Measurements from ENCODE around the gene ACACB.
A peak's percentile ranks its signal among the peaks of the same experiment; 100 is the strongest.

ACACB gene

DNA sequence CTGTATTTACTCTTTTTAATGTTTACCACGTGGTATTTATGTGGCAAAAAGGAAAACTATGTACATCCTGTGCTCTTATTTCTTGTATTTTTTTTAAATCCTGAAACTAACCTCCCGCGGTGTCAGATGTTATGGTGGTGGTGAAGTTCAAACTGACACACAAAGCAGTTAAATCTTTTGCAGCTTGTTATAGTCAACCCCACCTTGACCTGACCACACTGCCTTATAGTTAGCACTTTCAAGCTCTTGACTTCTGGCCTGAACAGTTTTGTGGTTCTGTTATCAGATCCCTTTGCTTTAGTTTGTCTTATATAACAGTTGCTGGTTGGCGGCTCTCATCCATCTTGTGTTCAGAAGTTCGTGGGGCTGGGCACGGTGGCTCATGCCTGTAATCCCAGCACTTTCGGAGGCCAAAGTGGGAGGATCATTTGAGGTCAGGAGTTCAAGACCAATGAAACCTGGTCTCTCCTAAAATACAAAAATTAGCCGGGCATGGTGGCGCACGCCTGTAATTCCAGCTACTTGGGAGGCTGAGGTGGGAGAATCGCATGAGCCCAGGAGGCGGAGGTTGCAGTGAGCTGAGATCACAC lies 16.9 kb upstream of the ACACB start:
- H3K27ac Mint-ChIP-seq = no peak overlapping the region
- H3K27me3 Mint-ChIP-seq (ENCODE audit: low read depth, poor library complexity) = no peaks in the 10 kb centered on the region
- H3K9me3 Mint-ChIP-seq = no peaks in the 10 kb centered on the region
- TF ChIP-seq, protein P1, sequence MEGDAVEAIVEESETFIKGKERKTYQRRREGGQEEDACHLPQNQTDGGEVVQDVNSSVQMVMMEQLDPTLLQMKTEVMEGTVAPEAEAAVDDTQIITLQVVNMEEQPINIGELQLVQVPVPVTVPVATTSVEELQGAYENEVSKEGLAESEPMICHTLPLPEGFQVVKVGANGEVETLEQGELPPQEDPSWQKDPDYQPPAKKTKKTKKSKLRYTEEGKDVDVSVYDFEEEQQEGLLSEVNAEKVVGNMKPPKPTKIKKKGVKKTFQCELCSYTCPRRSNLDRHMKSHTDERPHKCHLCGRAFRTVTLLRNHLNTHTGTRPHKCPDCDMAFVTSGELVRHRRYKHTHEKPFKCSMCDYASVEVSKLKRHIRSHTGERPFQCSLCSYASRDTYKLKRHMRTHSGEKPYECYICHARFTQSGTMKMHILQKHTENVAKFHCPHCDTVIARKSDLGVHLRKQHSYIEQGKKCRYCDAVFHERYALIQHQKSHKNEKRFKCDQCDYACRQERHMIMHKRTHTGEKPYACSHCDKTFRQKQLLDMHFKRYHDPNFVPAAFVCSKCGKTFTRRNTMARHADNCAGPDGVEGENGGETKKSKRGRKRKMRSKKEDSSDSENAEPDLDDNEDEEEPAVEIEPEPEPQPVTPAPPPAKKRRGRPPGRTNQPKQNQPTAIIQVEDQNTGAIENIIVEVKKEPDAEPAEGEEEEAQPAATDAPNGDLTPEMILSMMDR (IDR thresholded peaks at IDR 0.05) = no peak
- H3K36me3 Mint-ChIP-seq (ENCODE audit: low read depth) = peaks cover 51% of the 10 kb centered on the region
- H3K4me3 Mint-ChIP-seq = peak overlapping the region; percentile 88
- peaks cover 41% of the 10 kb centered on the region for H3K4me1 Mint-ChIP-seq
- DNase-seq = no peak

DNA sequence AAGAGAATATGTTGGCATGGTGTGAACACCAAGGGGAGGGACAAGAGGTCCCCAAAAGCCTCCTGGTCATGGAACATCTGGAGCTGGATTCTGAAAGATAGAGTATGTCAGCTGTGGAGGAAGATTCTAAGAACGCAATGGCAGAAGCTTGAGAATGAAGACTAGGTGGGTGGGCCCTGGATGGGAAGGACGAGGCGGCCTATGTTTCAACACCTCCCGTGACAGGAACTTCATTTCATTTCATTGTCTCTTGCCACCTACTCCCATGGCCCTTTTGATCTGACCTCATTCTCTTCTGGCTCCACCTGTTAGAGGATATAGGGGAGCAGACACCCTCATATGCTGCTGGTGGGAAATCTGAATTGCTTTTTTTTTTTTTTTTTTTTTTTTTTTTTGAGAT lies 15.6 kb upstream of the ACACB start:
- H3K27me3 Mint-ChIP-seq (ENCODE audit: low read depth, poor library complexity) = no peaks in the 10 kb centered on the region

DNA sequence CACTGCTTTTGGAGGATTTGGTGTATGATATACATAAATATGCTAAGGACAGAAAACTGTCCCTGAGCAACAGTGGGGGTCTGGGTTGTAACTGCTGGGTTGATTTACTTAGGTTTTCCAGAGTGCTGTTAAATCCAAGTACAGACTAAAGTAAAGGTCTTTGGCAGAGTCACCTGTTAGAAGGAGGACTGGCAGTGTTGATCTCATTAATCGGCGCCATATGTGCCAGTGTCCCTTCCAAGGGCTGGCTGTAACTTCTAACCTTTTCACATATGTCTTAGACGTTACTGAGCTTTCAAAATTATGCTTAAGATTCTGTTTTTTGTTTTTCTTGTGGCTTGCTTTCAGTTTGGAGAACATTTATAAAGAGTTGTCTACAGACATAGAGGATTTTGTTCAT lies 13.9 kb upstream of the ACACB start:
- H3K36me3 Mint-ChIP-seq (ENCODE audit: low read depth) = peaks cover 74% of the 10 kb centered on the region

More for the DNA sequence above, 15.6 kb upstream of the ACACB start:
- Mint-ChIP-seq H3K36me3 (ENCODE audit: low read depth) (peaks cover 60% of the 10 kb centered on the region), H3K4me1 (peaks cover 32% of the 10 kb centered on the region), H3K4me3 (no peak overlapping the region), H3K27ac (no peak overlapping the region), H3K9me3 (no peaks in the 10 kb centered on the region)
- TF ChIP-seq, protein P1 (IDR thresholded peaks at IDR 0.05) = no peak
- DNase-seq = no peak

DNA sequence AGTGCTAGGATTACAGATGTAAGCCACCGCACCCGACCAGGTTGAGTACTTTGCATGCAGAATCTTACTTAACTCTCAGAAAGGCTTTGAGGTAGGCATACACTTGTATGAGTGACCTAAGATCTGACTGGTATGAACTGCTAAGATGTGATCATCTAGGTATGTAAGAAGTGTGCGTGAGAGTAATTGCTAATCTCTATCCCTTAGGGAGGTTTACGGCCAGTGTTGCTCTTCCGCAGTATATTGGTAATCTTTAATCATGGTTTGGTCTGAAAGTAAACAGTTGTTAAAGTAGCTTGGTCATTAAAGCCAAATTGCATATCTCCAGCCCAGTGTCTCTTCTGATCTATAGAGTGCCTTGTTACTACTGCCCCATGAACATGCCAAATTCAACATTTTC lies 11.2 kb upstream of the ACACB start:
- TF ChIP-seq, protein P1 (IDR thresholded peaks at IDR 0.05) = no peak
- Mint-ChIP-seq H3K27me3 (ENCODE audit: low read depth, poor library complexity) (no peaks in the 10 kb centered on the region), H3K9me3 (no peaks in the 10 kb centered on the region), H3K36me3 (ENCODE audit: low read depth) (peaks cover 79% of the 10 kb centered on the region), H3K4me1 (peaks cover 9% of the 10 kb centered on the region), H3K27ac (peak overlapping the region; percentile 18), H3K4me3 (no peak overlapping the region)
- DNase-seq = no peak

More for the DNA sequence above, 13.9 kb upstream of the ACACB start:
- TF ChIP-seq, protein P1 (IDR thresholded peaks at IDR 0.05) = no peak
- Mint-ChIP-seq H3K27me3 (ENCODE audit: low read depth, poor library complexity) (no peaks in the 10 kb centered on the region), H3K4me3 (no peak overlapping the region), H3K27ac (peak overlapping the region; percentile 57), H3K9me3 (no peaks in the 10 kb centered on the region), H3K4me1 (peaks cover 27% of the 10 kb centered on the region)
- DNase-seq = no peak

DNA sequence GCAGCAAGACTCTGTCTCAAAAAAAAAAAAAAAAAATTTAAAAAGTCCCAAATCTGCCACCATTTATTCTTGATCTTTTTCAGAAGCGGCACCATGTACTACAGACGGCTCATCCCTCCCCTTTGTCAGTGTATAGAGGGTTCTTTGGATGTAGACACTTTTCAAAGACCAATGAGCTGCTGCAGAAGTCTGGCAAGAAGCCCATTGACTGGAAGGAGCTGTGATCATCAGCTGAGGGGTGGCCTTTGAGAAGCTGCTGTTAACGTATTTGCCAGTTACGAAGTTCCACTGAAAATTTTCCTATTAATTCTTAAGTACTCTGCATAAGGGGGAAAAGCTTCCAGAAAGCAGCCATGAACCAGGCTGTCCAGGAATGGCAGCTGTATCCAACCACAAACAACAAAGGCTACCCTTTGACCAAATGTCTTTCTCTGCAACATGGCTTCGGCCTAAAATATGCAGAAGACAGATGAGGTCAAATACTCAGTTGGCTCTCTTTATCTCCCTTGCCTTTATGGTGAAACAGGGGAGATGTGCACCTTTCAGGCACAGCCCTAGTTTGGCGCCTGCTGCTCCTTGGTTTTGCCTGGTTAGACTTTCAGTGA lies 6.5 kb upstream of the ACACB start:
- TF ChIP-seq, protein P1 (IDR thresholded peaks at IDR 0.05) = no peak
- Mint-ChIP-seq H3K27me3 (ENCODE audit: low read depth, poor library complexity) (no peaks in the 10 kb centered on the region), H3K4me1 (peaks cover 42% of the 10 kb centered on the region), H3K27ac (peak overlapping the region; percentile 97), H3K9me3 (no peaks in the 10 kb centered on the region), H3K36me3 (ENCODE audit: low read depth) (peaks cover 44% of the 10 kb centered on the region), H3K4me3 (no peak overlapping the region)
- no peak for DNase-seq

DNA sequence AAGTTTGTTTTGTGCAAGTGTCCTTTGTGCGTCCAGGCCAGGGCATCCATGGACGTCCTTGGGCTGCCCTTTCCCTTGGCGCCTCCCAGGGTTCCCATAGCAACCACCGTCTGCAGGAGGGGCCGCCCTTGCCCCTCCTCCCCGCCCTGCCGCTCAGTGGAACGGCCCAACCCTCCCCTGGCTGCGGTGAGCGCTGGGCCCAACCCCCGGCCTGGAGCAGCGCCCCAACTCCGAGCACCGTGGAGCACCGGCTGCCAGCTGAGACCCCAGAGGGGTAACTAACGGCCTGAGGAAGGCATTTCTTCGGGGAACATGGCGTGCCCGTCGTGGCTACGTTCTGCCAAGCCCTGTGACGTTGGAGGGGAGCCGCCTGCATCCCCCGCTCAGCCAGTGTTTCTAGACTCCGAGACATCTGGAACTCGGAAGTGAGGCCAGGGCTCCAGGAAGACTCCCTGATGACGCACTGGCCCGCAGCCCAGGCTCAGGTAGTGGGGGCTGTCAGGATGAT lies 5.3 kb upstream of the ACACB start:
- no peaks in the 10 kb centered on the region for H3K9me3 Mint-ChIP-seq
- DNase-seq = peak; percentile 86
- H3K4me1 Mint-ChIP-seq = peaks cover 54% of the 10 kb centered on the region

More for the DNA sequence above, 5.3 kb upstream of the ACACB start:
- peak overlapping the region; percentile 76 for H3K4me3 Mint-ChIP-seq
- peaks cover 33% of the 10 kb centered on the region for H3K36me3 Mint-ChIP-seq (ENCODE audit: low read depth)
- peak overlapping the region; percentile 97 for H3K27ac Mint-ChIP-seq
- TF ChIP-seq, protein P1 (IDR thresholded peaks at IDR 0.05) = no peak
- no peaks in the 10 kb centered on the region for H3K27me3 Mint-ChIP-seq (ENCODE audit: low read depth, poor library complexity)
